GM15510 (cell line): ENCODE data around the gene FABP6.

Experiments used
- POLR2A ChIP-seq: IDR thresholded peaks from 3 replicates; pipeline ENCODE4 v1.6.1; 2011; ENCODE audit warnings: borderline replicate concordance; ENCODE audit not compliant: insufficient read length; ENCODE audit errors: extremely low read depth

Gene FABP6

GRCh38 chr5:160250226-160250625 is 20.9 kb downstream of the FABP6 start:
- no peak for TF ChIP-seq POLR2A

- no peak for TF ChIP-seq POLR2A
Observed at GRCh38 chr5:160250826-160251225, 21.5 kb downstream of the FABP6 start.

- TF ChIP-seq POLR2A, result no peak
Observed at GRCh38 chr5:160251406-160252155, 22.3 kb downstream of the FABP6 start.

GRCh38 chr5:160252916-160253315 is 23.6 kb downstream of the FABP6 start:
- TF ChIP-seq POLR2A, result no peak

- no peak for TF ChIP-seq POLR2A
Observed at GRCh38 chr5:160253441-160253840, 24.1 kb downstream of the FABP6 start.

- no peak for TF ChIP-seq POLR2A
Observed at GRCh38 chr5:160254706-160255105, 25.4 kb downstream of the FABP6 start.

- TF ChIP-seq POLR2A, result no peak
Observed at GRCh38 chr5:160259341-160259740, 30.0 kb downstream of the FABP6 start.

GRCh38 chr5:160260006-160260775 is 30.9 kb downstream of the FABP6 start:
- TF ChIP-seq POLR2A, result no peak

- TF ChIP-seq POLR2A, result no peak
Observed at GRCh38 chr5:160260881-160261815, 31.8 kb downstream of the FABP6 start.

GRCh38 chr5:160262151-160263074 is 33.1 kb downstream of the FABP6 start:
- no peak for TF ChIP-seq POLR2A

- no peak for TF ChIP-seq POLR2A
Observed at GRCh38 chr5:160263326-160263855, 34.1 kb downstream of the FABP6 start.

- TF ChIP-seq POLR2A, result no peak
Observed at GRCh38 chr5:160266044-160266443, 36.7 kb downstream of the FABP6 start.

- no peak for TF ChIP-seq POLR2A
Observed at GRCh38 chr5:160266752-160267345, 37.5 kb downstream of the FABP6 start.
